NB4 (cell line): Measurements from ENCODE around the gene GALNT8.

Experiments used
- DNase-seq: peaks from one replicate; pipeline ENCODE4 v3.0.0; 2010; ENCODE audit warnings: low read depth
- H3K4me3 ChIP-seq: one replicate; pipeline ENCODE4 v1.5.1; 2011; ENCODE audit warnings: mild to moderate bottlenecking, low read depth, low read length, moderate library complexity
- MYC ChIP-seq: IDR thresholded peaks from 2 replicates; pipeline ENCODE4 v1.6.1; 2011; ENCODE audit warnings: low read depth, low read length
- POLR2A ChIP-seq: IDR thresholded peaks from 2 replicates; pipeline ENCODE4 v1.6.1; 2011; ENCODE audit warnings: mild to moderate bottlenecking; ENCODE audit not compliant: insufficient read length; ENCODE audit errors: extremely low read depth
- TF ChIP-seq, protein P1 (sequence below): IDR thresholded peaks from one replicate; pipeline ENCODE4 v1.5.1; 2012; ENCODE audit warnings: low read depth, low read length
- TF ChIP-seq, protein P2 (sequence below): IDR thresholded peaks from 2 replicates; pipeline ENCODE4 v1.6.1; 2011; ENCODE audit warnings: low read depth, low read length

GALNT8 gene

GRCh38 chr12:4701395-4702190, 18.6 kb upstream of the GALNT8 start:
- DNase-seq, result no peak
- H3K4me3 ChIP-seq, result no peak overlapping the region
- TF ChIP-seq POLR2A (no peak), MYC (no peak)
- TF ChIP-seq, protein P1, sequence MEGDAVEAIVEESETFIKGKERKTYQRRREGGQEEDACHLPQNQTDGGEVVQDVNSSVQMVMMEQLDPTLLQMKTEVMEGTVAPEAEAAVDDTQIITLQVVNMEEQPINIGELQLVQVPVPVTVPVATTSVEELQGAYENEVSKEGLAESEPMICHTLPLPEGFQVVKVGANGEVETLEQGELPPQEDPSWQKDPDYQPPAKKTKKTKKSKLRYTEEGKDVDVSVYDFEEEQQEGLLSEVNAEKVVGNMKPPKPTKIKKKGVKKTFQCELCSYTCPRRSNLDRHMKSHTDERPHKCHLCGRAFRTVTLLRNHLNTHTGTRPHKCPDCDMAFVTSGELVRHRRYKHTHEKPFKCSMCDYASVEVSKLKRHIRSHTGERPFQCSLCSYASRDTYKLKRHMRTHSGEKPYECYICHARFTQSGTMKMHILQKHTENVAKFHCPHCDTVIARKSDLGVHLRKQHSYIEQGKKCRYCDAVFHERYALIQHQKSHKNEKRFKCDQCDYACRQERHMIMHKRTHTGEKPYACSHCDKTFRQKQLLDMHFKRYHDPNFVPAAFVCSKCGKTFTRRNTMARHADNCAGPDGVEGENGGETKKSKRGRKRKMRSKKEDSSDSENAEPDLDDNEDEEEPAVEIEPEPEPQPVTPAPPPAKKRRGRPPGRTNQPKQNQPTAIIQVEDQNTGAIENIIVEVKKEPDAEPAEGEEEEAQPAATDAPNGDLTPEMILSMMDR, result no peak
- TF ChIP-seq, protein P2, sequence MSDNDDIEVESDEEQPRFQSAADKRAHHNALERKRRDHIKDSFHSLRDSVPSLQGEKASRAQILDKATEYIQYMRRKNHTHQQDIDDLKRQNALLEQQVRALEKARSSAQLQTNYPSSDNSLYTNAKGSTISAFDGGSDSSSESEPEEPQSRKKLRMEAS, result no peak

DNA sequence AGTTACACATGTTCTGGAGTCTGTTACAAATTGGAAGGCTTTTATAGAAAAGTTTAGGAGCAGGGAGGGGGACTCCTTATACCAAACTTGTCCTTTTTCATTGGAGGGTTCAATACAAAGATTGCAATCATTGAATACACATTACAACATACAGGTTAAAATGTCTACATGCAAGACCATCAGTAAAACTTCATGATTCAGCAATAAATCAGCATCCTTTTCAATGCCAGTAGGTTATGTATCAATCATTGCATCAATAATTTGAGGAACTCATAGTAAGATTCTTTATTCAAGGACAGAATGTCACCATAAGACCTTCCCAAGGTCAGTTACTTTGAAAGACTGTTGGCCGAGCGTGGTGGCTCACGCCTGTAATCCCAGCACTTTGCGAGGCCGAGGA, 16.5 kb upstream of the GALNT8 start:
- TF ChIP-seq MYC, result no peak
- TF ChIP-seq, protein P1, result no peak
- no peak overlapping the region for H3K4me3 ChIP-seq

DNA sequence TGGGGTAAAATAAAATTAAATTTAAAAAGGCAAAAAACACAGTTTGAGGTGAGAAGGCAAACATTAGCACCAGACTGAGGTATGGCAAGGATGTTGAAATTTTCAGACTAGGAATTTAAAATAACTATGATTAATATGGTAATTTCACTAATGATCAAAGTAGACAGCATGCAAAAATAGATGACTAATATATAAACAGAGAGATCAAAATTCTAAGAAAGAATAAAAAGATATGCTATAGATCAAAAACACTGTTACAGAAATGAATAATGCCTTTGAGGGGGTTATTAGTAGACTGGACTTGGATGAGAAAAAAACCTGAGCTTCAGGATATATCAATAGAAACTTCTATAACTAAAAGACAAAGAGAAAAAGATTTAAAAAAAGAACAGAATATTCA, 14.4 kb upstream of the GALNT8 start:
- no peak for TF ChIP-seq POLR2A
- TF ChIP-seq, protein P1, result no peak
- TF ChIP-seq MYC, result no peak
- TF ChIP-seq, protein P2, result no peak
- DNase-seq, result no peak
- H3K4me3 ChIP-seq, result no peak overlapping the region

More for the DNA sequence above, 16.5 kb upstream of the GALNT8 start:
- no peak for DNase-seq

DNA sequence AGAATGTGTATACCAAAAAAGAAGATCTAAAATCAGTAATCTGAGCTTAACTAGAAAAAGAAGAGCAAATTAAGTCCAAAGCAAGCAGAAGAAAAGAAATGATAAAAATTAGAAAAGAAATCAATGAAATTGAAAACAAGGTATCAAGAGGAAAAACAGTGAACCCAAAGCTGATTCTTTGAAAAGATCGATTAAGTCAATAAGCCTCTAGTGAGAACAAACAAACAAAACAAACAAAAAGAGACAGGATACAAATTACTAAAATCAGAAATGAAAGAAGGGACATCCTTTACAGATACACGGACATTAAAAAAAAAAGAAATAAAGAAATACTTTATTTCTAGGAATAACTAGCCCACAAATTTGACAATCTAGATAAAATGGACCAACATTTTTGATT, 12.9 kb upstream of the GALNT8 start:
- no peak overlapping the region for H3K4me3 ChIP-seq
- DNase-seq, result no peak
- TF ChIP-seq MYC (no peak), POLR2A (no peak)
- TF ChIP-seq, protein P2, result no peak
- TF ChIP-seq, protein P1, result no peak

DNA sequence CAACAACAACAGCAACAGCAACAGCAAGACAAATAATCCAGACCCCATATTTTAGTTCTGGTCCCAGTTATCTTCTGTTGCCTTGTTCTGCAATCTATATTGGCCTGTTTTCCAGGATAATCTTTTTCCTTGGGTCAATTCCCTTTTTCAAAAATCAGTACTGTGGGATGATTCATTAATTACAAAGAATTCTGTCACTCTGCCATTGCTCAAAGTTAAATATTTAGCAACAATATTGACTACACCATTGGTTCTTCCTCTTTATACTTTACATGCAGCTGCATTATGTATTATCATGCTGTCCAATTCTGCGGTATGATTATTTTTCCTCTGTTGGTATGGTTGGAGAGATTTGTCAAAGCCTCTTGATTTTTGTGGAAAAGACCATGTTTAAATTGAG, 10.1 kb upstream of the GALNT8 start:
- H3K4me3 ChIP-seq, result no peak overlapping the region
- TF ChIP-seq, protein P2, result no peak
- TF ChIP-seq, protein P1, result no peak
- TF ChIP-seq POLR2A, result no peak
- no peak for DNase-seq

DNA sequence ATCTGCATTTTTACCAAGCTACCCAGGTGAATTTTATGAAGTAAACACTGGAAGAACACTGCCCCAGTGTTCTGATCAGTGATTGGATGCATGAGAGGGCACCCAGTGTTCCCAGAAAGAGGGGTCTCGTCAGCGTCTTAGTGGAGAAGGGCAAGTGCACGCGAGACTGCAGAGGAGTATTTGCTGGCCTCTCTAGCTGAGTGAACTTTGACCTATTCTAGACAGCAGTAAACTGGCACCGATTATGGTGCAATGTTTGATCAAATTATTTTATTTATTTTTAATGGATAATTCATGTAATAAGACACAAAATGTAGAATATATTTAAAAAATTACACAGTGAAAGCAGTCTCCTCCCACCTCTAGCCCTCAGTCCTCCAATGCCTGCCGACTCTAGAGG, 5.3 kb upstream of the GALNT8 start:
- H3K4me3 ChIP-seq, result no peak overlapping the region
- no peak for DNase-seq
- TF ChIP-seq MYC (no peak), POLR2A (no peak)
- TF ChIP-seq, protein P2, result no peak
- TF ChIP-seq, protein P1, result no peak
